GM21360 (cell line): Measurements from ENCODE around the gene CLCN4.
A peak's percentile ranks its signal among the peaks of the same experiment; 100 is the strongest.

Experiments
- ATAC-seq: cut with Tn5 transposase; IDR thresholded peaks from one replicate; pipeline ENCODE4 v1.9.1; 2021; ENCODE audit warnings: mild to moderate bottlenecking, moderate library complexity; ENCODE audit not compliant: unreplicated experiment

CLCN4 gene

DNA sequence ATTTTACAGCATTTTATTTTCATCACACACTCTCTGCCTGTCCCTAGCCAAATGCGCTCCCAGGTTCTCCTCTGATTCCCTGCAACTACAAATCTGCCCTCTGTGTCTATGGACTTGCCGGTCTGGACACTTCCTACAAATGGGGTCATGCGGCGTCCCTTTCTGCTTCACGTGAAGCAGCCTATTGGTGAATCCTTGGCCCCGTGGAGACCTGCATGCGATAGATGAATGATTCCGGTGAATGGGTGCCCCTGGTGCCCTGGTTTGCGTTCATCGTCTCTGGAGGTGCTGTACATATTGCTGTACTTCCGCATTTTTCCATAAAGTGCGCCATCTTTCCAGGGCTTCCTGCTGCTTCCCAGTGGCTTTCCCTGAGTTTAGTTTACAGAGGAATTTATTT, 27.5 kb upstream of the CLCN4 start:
- no peak for ATAC-seq

DNA sequence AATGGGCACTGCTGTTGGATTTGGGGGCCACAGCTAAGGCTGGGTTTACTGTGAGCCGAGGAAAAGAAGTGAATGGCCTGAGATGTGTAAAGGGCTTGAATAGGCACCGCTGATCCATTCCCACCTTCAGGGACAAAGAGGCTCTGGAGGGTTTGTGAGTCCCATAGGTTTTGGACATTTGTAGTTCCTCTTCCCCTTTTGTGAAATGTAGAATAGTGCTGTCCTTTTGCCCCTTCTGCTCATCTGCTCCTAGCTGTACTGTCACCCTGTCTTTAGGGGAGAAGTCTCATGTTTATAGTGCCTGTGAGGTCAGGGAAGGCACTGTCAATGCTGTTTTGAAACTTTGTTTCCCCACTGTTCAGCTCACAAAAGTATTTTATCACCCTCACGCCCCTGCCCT, 26.4 kb upstream of the CLCN4 start:
- no peak for ATAC-seq

DNA sequence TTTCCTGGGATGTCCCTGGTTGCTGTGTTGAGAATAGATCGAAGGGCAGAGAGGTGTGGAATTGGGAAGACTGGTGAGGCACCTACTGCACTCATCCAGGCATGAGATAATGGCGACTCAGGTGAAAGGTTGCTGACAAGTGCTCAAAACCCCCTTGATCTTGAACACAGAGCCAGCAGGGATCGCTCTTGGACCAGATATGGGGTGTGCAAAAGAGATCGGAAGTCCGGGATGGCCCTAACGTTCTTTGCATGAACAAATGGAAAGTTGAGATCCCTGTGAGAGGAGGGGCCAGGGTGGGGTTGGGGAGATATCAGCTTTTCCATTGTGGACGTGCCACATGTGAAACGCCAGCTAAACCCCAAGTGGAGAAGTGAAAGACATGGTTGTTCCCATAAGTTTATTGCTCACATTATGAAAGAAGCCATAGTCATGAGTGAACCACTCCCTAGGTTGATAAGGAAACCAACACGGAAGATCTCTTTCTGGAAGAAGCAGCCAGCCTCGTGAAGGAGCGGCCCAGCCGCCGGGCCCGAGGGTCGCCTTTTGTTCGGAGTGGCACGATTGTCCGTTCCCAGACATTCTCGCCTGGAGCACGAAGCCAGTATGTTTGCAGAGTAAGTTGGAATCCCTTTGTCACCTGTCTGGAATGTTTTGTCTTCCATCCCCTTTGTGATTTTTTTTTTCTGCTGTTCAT, 22.6 kb upstream of the CLCN4 start:
- no peak for ATAC-seq

DNA sequence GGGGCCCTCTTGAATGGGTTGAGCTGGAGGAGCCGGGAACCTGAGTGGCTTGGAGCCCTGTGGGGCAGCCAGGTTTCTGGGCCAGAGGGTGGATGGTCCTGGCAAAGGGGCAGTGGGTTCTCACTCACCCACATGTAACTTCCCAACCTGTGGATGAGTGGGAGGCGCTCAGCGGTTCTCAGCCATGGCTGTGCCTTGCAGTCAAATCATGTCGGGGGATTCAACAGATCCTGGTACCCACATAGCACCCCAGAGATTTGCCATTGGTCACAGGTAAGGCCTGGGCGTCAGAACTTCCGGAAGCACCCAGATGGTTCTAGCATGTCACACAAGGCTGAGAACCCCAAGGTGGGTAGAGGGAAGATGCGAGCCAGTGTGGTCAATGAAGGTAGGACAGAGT, 21.9 kb upstream of the CLCN4 start:
- no peak for ATAC-seq

DNA sequence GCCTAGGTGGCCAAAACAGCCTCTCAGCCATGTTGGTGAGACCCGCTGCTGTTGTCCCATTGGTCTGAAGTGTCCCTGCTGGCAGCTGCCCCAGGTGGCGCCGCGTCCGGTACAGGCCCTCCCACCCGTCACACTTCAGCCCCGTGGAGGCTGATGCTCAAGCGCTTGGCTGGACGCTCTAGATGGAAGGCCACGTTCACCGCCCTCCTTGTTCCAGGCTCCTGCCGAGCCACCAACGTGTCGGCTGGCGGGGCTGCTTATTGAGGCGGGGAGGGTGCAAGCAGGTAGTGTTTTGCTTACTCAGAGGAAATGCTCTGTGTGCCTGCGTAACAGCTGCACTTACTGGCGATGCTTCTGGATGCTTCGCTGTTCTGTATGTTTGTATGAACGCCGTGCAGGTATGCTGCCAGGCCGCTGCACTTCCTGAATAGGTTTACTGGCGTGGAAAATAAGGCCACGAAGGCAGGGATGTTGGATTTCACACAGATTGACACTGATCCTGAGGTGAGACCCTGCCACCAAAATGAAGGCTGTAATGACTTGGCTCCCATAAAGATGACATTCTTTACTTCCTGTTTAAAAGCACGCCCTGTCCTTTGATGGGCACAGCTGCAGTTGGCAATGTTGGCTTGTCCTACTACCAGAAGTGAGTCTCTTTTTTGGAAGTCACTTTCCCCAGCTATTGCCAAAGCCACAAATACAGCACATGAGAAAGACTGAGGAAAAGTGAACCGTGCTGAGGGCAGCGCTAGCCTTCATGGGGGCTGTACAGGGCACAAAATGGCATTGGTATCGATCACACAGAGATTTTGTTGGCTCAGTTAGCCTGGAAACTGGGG, 21.0 kb upstream of the CLCN4 start:
- ATAC-seq, result no peak

DNA sequence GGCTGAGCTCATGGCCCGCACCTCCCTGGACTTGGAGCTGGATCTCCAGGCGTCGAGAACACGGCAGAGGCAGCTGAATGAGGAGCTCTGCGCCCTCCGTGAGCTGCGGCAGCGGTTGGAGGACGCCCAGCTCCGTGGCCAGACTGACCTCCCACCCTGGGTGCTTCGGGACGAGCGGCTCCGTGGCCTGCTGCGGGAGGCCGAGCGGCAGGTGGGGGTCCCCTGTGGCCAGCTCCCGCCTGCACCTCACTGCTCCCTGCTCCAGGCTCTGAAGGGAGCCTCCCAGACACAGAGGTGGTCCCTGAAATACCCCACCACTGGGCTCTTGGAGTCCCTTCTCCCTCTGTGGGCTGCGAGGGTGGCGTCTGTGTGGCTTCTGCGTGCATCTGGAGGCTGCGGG, 18.0 kb upstream of the CLCN4 start:
- no peak for ATAC-seq

DNA sequence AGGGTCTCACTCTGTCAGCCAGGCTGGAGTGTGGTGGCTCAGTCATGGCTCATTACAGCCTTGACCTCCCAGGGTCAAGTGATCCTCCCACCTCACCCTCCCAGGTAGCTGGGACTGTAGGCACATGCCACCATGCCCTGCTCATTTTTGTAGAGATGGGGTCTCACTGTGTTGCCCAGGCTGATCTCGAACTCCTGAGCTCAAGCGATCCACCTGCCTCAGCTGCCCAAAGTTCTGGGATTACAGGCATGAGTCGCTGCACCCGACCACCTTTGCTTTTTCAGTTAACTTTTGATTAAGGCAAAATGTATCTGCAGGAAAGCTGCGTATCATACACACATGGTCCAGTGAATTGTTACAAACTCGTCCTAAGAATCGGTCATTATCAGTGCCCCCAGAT, 16.5 kb upstream of the CLCN4 start:
- no peak for ATAC-seq

DNA sequence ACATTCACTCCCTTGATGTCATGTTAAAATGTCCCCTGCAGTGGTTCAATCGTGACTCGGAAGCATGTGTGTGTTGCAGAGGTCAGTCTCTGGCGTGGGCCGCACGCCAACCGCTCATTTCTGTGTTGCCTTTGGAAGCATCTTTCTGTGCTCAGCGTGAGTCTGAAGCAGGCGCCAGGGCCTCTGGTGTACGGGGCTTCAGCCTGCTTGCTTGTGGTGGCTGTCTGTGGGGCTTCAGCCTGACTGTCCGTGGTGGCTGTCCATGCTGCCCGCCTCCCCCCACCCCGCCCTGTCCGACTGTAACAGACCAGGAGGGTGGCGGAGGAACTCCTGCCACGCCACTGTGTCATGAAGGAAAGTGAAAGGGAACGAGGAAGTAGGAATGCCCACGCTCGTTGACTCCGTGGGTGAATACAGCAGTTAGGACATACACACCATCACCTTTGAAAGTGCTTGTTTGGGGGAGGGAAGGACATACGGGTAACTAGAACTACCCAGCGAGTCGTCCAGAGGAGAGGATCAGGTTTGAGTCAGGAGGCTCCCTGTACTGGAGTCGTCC, 14.7 kb upstream of the CLCN4 start:
- no peak for ATAC-seq

DNA sequence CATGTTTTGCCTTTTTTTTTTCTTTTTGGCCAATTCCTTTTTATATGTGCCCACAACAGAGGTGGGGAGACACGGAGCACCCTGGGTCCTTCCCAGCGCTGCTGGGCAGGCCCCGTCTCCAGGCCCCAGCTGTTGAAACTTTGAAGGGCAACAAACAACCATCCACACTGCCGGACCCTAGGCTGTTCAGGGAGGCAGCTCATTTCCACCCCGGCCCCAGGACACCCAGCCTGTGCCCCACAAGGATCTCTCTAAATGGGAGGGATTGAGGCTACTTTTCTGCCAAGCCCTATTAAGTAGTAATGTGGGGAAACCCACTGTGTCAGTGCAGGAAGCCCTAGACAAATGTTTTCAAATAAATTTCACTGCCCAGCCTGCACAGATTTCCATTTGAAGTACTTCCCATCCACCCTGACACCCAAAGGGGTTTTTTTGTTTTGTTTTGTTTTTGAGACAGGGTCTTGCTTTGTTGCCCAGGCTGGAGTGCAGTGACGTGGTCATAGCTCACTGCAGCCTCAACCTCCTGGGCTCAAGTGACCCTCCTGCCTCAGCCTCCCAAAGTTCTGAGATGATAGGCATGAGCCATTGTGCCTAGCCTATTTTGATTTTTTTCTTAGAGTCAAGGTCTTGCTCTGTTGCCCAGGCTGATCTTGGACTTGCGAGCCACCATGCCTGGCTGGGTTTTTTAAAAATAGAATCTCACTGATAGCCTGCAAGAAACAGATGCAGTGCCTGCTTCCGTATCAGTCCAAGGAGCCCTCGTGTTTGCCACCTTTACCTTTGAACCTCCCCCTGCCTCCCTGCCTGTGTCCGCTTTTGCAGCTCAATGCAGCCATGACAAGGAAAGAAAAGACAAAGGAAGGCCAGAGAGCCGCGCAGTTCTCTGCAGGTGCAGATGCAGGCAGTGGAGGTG, 13.4 kb upstream of the CLCN4 start:
- no peak for ATAC-seq

DNA sequence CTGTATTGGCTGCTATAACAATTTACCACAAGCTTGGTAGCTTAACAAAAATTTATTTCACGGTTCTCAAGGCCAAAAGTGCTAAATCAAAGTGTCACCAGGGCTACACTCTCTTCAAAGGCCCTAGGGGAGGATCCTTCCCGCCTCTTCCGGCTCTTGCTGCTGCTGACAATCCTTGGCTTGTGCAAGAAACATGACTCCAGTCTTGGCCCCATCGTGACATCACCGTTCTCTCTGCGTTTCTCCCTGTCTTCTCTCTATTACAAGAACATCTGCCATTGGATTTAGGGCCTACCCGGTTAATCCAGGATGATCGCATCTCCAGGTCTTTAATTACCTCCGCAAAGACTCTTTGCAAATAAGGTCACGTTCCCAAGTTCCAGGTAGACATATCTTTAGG, 10.4 kb upstream of the CLCN4 start:
- no peak for ATAC-seq

DNA sequence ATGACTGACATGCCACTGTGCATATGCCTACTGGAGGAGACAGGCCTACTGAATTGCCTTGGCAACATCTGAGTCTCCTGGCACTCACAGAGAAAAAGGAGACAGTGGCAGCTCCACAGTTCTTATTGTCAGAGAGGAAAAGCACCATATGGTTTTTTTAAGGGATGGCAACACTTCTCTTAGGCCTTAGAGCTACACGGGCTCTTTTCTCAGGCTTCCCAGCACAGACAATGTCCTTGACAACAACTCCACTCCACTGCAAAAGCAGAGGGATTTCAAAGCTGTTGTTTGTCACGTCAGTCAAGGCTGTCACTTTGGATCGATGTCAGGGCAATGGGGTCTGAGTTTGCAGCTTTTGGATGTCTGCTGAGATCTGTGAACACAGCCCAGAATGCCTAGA, 4.7 kb upstream of the CLCN4 start:
- no peak for ATAC-seq

DNA sequence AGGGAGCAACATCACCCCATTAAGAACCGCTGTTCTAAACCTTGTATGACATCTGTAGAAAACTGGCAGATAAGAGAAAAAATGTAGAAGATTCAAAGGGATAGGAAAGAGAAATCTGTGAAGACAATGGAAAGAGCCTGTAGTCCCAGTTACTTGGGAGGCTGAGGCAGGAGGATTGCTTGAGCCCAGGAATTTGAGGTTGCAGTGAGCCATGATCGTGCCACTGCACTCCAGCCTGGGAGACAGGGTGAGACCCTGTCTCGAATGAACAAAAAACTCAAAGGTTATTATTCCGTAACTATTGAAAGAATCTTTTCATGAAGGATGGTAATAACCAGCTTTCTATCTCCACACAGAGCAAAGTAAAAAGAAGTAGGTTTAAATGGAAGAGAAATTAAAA, 1.6 kb upstream of the CLCN4 start:
- no peak for ATAC-seq

DNA sequence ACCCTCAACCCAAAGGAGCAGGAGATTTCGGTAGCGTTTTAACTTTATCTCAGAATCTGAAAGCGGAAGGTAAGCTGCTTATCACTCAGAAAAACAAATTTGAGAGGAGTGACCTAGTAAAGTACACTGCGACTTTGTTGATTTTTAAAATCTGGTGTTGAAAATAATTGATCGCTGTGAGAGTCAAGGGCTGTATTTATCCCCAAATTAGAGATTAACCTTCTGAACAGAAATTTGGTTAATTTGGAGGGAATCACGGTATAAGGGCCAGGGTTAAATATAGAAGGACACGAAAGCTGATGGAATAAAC, 212 bp downstream of the CLCN4 start:
- no peak for ATAC-seq

DNA sequence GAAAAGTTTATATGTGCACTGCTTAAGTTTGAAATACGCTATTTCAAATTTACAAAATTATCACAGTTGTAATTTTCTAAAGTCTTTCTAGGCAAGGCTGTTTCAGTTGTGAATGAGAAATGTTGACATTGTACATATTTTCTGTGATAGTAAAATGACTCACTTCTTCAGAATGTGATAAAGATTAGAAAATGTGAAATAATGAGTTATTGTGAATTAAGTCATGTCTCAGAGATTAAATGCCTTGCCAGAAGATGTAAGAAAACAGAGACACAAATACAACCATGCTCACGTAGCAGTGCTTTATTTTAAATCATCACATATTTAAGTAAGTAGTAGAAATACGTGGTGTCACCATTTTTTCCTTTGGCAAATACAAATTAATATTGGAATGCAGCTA, 768 bp downstream of the CLCN4 start:
- no peak for ATAC-seq

DNA sequence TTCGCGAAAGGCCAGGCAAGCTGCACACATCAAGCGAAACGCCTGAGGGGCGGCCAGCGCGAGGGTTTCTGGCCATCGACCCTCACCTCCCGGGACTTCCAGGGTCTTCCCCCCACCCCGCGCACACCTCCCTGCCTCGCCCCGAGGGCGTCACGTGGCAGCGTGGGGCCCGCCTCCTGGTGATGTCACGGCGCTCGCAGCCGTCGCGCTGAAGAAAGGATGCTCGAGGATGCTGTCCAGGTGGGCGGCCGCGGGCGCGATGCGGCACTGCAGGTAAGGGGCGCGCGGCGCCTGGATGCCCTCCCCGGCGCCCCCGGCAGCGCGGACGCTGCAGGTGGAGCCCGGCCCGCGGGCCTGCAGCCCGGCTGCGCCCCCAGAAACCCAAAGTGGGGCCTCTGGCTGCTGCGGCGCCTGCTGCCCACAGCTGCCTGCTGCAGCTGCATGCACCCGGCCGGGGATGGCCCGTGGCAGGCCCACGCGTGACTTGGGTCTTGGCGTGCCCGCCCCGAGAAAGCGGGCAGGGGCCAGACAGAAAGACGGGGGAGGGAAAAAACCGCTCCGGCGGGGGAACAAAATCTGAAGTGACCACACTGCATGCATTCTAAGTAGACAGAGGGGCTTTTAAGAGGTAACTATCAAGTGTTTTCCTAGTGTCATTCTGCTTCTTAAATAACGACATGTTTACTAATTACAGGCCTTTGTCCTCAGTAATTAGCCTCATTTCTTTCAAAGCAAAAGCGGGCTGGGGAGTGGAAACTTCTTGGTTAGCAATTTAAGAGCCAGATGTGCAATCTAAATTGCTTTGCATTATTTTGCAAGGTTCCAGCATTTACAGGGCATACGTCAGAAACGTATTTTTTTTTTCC, 1.7 kb downstream of the CLCN4 start:
- peak; percentile 50 for ATAC-seq

DNA sequence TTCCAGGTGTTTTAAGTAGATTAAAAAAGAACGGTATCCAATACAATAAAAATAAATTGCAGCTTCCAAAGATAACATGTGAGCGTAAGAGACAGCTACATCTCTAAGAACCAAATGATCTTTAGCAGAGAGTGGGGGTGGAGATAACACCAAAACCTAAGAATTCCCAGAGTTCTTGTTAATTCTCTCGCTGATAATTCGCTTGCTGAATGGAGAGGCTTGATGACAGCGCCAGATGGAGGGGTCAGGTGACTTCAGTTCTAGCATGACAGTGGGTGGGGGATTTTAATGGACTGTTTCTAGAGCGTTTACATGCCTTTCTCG, 2.3 kb downstream of the CLCN4 start:
- no peak for ATAC-seq

DNA sequence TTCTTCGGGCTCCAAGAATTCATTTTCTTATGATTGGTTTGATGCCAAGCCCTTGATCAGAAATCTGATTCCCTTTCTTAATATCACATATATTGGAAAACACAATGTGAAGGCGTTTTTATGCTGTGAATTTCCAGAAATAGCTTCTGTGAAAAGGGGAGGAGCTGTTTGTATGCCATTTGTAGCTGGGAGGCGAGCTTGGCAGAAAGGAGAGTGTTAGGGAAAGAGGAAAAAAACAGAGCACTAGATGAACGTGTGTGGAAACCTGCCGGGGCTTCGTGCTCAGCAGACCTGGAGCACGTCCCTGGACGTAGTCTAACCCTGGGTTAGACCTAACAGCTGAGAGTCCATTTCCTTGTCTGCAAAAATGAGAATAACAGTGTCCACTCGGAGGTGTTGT, 3.4 kb downstream of the CLCN4 start:
- ATAC-seq, result no peak

DNA sequence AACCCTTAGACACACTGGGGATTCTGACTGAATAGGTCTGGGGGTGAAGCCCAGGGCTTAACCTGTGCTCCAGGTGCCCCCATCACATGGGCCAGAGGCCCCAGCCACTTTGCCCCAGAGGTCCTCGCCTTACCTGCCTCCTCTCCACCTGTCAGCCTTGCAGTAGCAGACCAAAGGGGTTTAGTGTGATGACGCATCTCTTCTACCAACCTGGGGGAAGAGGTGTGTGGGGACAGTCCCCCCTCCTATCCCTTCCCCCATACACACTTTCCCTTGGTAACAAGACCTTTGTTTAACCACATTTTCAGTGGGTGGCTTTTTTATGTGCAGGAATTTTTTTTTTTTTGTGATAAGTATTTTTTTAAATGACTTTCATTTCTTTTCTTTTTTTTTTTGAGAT, 6.3 kb downstream of the CLCN4 start:
- ATAC-seq, result no peak

DNA sequence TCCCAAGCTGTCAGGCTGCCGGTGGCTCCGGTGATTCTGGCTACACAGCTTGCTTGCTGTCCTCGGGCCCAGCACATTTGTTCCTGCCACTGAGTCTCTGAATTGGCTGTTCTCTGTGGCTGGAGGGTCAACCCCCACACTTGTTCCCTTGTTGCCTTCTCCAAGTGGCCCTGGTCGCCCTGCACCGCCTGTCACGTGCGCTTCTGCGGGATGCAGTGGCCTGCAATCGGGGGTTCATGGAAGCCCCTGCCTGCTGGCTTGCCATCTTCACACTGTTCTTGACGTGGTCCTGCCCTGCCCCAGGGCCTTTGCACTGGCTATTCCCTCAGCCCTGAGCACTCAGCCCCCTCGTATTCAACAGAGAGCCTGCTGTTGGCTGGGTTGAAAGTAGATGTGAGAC, 8.1 kb downstream of the CLCN4 start:
- ATAC-seq, result no peak

DNA sequence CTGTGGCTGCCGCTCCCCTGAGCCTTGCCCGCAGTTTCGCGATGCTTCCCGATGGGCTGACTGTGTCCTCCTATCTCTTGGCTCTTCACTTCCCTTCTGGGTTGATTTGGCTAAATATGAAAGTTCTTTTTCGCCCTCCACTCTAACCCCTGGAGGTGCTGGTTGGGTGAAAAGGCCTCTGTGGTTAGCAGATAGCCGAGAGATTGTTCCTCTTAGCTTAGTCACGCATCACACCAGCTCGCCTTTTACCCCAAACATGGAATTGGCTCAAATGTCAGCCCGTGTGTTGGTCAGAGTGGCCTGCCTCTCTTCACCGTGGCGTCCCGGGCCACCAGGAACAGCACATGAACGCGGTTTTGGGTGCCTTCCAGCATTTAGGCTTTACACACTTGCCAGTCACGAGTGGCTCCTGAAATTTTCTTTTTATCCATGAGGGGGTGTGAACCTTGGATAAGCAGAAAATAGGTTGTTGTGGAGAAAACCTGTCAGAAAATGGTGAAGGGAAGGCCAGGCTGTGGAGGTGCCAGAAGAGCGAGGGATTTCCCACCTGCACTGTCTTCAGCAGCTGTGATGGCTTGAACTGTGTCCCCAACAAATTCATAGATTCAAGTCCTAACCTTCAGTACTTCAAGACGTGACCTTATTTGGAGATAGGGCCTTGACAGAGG, 8.9 kb downstream of the CLCN4 start:
- no peak for ATAC-seq
